GM23338 (cell line): ENCODE measurements around the gene CCN2. TPM values are rescaled to one million over a fixed set of nuclear protein-coding genes. Genes with fewer than 3 reads are reported as not detected.

Source experiments
- ATAC-seq: fragments of 200-7000 bp; cut with Tn5 transposase; 3 replicates; pipeline ENCODE4 v1.9.1; 2020
- DNase-seq: peaks from one replicate; pipeline ENCODE4 v3.0.0-alpha.2; 2015; ENCODE audit warnings: low spot score
- H2AFZ ChIP-seq: fragments of 200-600 bp; sonication (generic); 2 replicates; pipeline ENCODE4 v1.8.0; 2016; ENCODE audit warnings: antibody characterized with exemption, mild to moderate bottlenecking, moderate library complexity
- H3F3A ChIP-seq: fragments of 200-600 bp; sonication (generic); replicated peaks from 2 replicates; pipeline ENCODE4 v1.8.0; 2017; ENCODE audit warnings: antibody characterized with exemption, mixed run types, low read depth
- H3K27ac ChIP-seq: fragments of 200-600 bp; sonication (generic); 2 replicates; pipeline ENCODE4 v1.6.1; 2016; ENCODE audit warnings: low read depth
- H3K27me3 ChIP-seq: fragments of 200-600 bp; sonication (generic); 2 replicates; pipeline ENCODE4 v1.8.0; 2016; ENCODE audit warnings: mild to moderate bottlenecking, mixed run types, moderate library complexity; ENCODE audit not compliant: insufficient read depth
- H3K36me3 ChIP-seq: fragments of 200-600 bp; sonication (generic); 2 replicates; pipeline ENCODE4 v1.8.0; 2016; ENCODE audit warnings: mild to moderate bottlenecking; ENCODE audit not compliant: insufficient read depth
- H3K4me1 ChIP-seq: fragments of 200-600 bp; sonication (generic); 2 replicates; pipeline ENCODE4 v1.8.0; 2016; ENCODE audit warnings: mild to moderate bottlenecking, moderate library complexity; ENCODE audit not compliant: insufficient read depth
- H3K4me2 ChIP-seq: fragments of 200-600 bp; sonication (generic); 2 replicates; pipeline ENCODE4 v1.7.1; 2017; ENCODE audit warnings: mixed run types
- H3K4me3 ChIP-seq: fragments of 200-600 bp; sonication (generic); 2 replicates; pipeline ENCODE4 v1.6.1; 2016; ENCODE audit warnings: mixed run types
- H3K79me2 ChIP-seq: fragments of 200-600 bp; sonication (generic); replicated peaks from 2 replicates; pipeline ENCODE4 v1.8.0; 2017; ENCODE audit warnings: mild to moderate bottlenecking; ENCODE audit not compliant: insufficient read depth
- H3K9me2 ChIP-seq: fragments of 200-600 bp; sonication (generic); 2 replicates; pipeline ENCODE4 v1.8.0; 2017; ENCODE audit not compliant: insufficient read depth
- H4K20me1 ChIP-seq: fragments of 200-600 bp; sonication (generic); replicated peaks from 2 replicates; pipeline ENCODE4 v1.8.0; 2017; ENCODE audit warnings: mild to moderate bottlenecking; ENCODE audit not compliant: insufficient read depth
- H3K27ac Mint-ChIP-seq: 2 replicates; pipeline ENCODE4 v1.8.0; 2020; ENCODE audit warnings: inconsistent platforms, mild to moderate bottlenecking, moderate library complexity, mixed read lengths
- H3K27me3 Mint-ChIP-seq: 3 replicates; pipeline ENCODE4 v1.8.0; 2022; ENCODE audit warnings: low read depth, mild to moderate bottlenecking, moderate library complexity, mixed read lengths, inconsistent platforms; ENCODE audit not compliant: insufficient read depth, poor library complexity
- H3K36me3 Mint-ChIP-seq: 3 replicates; pipeline ENCODE4 v1.8.0; 2021; ENCODE audit warnings: low read depth, mild to moderate bottlenecking, inconsistent platforms, moderate library complexity, mixed read lengths
- H3K4me1 Mint-ChIP-seq: 3 replicates; pipeline ENCODE4 v1.8.0; 2020; ENCODE audit warnings: mild to moderate bottlenecking, inconsistent platforms, mixed read lengths
- H3K4me3 Mint-ChIP-seq: 3 replicates; pipeline ENCODE4 v1.8.0; 2021; ENCODE audit warnings: moderate library complexity, mild to moderate bottlenecking, inconsistent platforms, mixed read lengths
- H3K9me3 Mint-ChIP-seq: 3 replicates; pipeline ENCODE4 v1.8.0; 2020; ENCODE audit warnings: moderate library complexity, mild to moderate bottlenecking, inconsistent platforms, mixed read lengths
- CREB1 ChIP-seq: fragments of 250-450 bp; sonication (Bioruptor Pico); IDR thresholded peaks from 2 replicates; pipeline ENCODE4 v1.5.0; 2020; ENCODE audit warnings: low read depth, mild to moderate bottlenecking, moderate library complexity
- EZH2 ChIP-seq: fragments of 200-600 bp; sonication (generic); IDR thresholded peaks from one replicate; pipeline ENCODE4 v1.8.0; 2017; ENCODE audit warnings: antibody characterized with exemption, mild to moderate bottlenecking, low read depth; ENCODE audit not compliant: unreplicated experiment
- EZH2phosphoT487 ChIP-seq: fragments of 200-600 bp; sonication (generic); IDR thresholded peaks from one replicate; pipeline ENCODE4 v1.8.1; 2018; ENCODE audit warnings: antibody characterized with exemption; ENCODE audit not compliant: unreplicated experiment
- JUNB ChIP-seq: IDR thresholded peaks from one replicate; pipeline ENCODE4 v1.6.1; 2016; ENCODE audit warnings: antibody characterized with exemption; ENCODE audit not compliant: unreplicated experiment
- NANOG ChIP-seq: IDR thresholded peaks from 2 replicates; pipeline ENCODE4 v1.6.1; 2016; ENCODE audit warnings: antibody characterized with exemption, borderline replicate concordance
- POLR2AphosphoS5 ChIP-seq: IDR thresholded peaks from 2 replicates; pipeline ENCODE4 v1.6.1; 2016; ENCODE audit warnings: antibody characterized with exemption, low read depth
- STAT1 ChIP-seq: IDR thresholded peaks from one replicate; pipeline ENCODE4 v1.6.1; 2016; ENCODE audit warnings: antibody characterized with exemption; ENCODE audit not compliant: unreplicated experiment
- ZNF114 ChIP-seq: fragments of 250-450 bp; sonication (Bioruptor Pico); IDR thresholded peaks from 2 replicates; pipeline ENCODE4 v1.5.0; 2020; ENCODE audit warnings: mild to moderate bottlenecking, moderate library complexity
- ZNF331 ChIP-seq: fragments of 250-450 bp; sonication (Bioruptor Pico); IDR thresholded peaks from 2 replicates; pipeline ENCODE4 v1.5.0; 2020; ENCODE audit warnings: low read depth, mild to moderate bottlenecking, moderate library complexity
- polyA plus RNA-seq: library from polyadenylated mRNA; unstranded; fragments of >200 nt; fragmentation: Nextera tagmentation; extraction: Ambion mirVana; gene quantifications from 2 replicates; pipeline ENCODE4 v1.2.1, GENCODE V29; 2016
- total RNA-seq: library from RNA; depleted of rRNA; stranded (reverse); fragments of >200 nt; shearing (Covaris generic); gene quantifications from 2 replicates; pipeline ENCODE4 v1.2.3, GENCODE V29; 2014
- TF ChIP-seq, protein P1 (sequence below): IDR thresholded peaks from one replicate; pipeline ENCODE4 v1.6.1; 2018; ENCODE audit warnings: antibody characterized with exemption; ENCODE audit not compliant: unreplicated experiment
- TF ChIP-seq, protein P2 (sequence below): fragments of 250-450 bp; sonication (Bioruptor Pico); IDR thresholded peaks from 2 replicates; pipeline ENCODE4 v1.5.0; 2020; ENCODE audit warnings: mild to moderate bottlenecking, moderate library complexity
- TF ChIP-seq, protein P3 (sequence below), 2 experiments: fragments of 200-600 bp in 1 of 2; sonication (generic) in 1 of 2; conservative IDR thresholded peaks; 2 replicates each; pipeline versions ENCODE4 v1.5.1 to v1.6.1; 2016 to 2017; ENCODE audit warnings: antibody characterized with exemption in 2 of 2, low read depth in 2 of 2, mild to moderate bottlenecking in 2 of 2, moderate library complexity in 1 of 2
- TF ChIP-seq, protein P4 (sequence below): IDR thresholded peaks from 2 replicates; pipeline ENCODE4 v1.6.1; 2016; ENCODE audit warnings: antibody characterized with exemption

CCN2 gene
- total and polyA plus RNA-seq, 2 experiments from 2014 or later: 128 to 159 TPM

DNA sequence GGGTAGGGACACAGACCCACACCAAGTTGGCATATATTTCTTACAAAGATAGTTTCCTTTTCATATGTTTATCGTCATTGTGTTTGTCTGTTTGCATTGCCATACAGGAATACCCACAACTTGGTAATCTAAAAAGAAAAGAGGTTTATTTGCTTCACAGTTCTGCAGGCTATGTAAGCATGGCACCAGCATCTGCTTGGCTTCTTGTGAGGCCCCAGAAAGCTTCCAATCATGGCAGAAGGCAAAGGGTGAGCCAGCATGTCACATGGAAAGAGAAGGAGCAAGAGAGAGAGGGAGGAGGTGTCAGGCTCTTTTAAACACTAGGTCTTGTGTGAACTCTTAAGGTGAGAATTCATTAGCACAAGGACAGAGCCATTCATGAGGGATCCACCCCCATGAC lies 52.5 kb downstream of the CCN2 start:
- no peak overlapping the region for H2AFZ ChIP-seq
- Mint-ChIP-seq H3K9me3 (peaks cover 61% of the 10 kb centered on the region), H3K27ac (no peak overlapping the region), H3K4me3 (no peak overlapping the region), H3K36me3 (peaks cover 66% of the 10 kb centered on the region), H3K4me1 (peaks cover 20% of the 10 kb centered on the region), H3K27me3 (peaks cover 5% of the 10 kb centered on the region)
- TF ChIP-seq, protein P1, sequence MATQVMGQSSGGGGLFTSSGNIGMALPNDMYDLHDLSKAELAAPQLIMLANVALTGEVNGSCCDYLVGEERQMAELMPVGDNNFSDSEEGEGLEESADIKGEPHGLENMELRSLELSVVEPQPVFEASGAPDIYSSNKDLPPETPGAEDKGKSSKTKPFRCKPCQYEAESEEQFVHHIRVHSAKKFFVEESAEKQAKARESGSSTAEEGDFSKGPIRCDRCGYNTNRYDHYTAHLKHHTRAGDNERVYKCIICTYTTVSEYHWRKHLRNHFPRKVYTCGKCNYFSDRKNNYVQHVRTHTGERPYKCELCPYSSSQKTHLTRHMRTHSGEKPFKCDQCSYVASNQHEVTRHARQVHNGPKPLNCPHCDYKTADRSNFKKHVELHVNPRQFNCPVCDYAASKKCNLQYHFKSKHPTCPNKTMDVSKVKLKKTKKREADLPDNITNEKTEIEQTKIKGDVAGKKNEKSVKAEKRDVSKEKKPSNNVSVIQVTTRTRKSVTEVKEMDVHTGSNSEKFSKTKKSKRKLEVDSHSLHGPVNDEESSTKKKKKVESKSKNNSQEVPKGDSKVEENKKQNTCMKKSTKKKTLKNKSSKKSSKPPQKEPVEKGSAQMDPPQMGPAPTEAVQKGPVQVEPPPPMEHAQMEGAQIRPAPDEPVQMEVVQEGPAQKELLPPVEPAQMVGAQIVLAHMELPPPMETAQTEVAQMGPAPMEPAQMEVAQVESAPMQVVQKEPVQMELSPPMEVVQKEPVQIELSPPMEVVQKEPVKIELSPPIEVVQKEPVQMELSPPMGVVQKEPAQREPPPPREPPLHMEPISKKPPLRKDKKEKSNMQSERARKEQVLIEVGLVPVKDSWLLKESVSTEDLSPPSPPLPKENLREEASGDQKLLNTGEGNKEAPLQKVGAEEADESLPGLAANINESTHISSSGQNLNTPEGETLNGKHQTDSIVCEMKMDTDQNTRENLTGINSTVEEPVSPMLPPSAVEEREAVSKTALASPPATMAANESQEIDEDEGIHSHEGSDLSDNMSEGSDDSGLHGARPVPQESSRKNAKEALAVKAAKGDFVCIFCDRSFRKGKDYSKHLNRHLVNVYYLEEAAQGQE: no peak
- TF ChIP-seq, protein P2, sequence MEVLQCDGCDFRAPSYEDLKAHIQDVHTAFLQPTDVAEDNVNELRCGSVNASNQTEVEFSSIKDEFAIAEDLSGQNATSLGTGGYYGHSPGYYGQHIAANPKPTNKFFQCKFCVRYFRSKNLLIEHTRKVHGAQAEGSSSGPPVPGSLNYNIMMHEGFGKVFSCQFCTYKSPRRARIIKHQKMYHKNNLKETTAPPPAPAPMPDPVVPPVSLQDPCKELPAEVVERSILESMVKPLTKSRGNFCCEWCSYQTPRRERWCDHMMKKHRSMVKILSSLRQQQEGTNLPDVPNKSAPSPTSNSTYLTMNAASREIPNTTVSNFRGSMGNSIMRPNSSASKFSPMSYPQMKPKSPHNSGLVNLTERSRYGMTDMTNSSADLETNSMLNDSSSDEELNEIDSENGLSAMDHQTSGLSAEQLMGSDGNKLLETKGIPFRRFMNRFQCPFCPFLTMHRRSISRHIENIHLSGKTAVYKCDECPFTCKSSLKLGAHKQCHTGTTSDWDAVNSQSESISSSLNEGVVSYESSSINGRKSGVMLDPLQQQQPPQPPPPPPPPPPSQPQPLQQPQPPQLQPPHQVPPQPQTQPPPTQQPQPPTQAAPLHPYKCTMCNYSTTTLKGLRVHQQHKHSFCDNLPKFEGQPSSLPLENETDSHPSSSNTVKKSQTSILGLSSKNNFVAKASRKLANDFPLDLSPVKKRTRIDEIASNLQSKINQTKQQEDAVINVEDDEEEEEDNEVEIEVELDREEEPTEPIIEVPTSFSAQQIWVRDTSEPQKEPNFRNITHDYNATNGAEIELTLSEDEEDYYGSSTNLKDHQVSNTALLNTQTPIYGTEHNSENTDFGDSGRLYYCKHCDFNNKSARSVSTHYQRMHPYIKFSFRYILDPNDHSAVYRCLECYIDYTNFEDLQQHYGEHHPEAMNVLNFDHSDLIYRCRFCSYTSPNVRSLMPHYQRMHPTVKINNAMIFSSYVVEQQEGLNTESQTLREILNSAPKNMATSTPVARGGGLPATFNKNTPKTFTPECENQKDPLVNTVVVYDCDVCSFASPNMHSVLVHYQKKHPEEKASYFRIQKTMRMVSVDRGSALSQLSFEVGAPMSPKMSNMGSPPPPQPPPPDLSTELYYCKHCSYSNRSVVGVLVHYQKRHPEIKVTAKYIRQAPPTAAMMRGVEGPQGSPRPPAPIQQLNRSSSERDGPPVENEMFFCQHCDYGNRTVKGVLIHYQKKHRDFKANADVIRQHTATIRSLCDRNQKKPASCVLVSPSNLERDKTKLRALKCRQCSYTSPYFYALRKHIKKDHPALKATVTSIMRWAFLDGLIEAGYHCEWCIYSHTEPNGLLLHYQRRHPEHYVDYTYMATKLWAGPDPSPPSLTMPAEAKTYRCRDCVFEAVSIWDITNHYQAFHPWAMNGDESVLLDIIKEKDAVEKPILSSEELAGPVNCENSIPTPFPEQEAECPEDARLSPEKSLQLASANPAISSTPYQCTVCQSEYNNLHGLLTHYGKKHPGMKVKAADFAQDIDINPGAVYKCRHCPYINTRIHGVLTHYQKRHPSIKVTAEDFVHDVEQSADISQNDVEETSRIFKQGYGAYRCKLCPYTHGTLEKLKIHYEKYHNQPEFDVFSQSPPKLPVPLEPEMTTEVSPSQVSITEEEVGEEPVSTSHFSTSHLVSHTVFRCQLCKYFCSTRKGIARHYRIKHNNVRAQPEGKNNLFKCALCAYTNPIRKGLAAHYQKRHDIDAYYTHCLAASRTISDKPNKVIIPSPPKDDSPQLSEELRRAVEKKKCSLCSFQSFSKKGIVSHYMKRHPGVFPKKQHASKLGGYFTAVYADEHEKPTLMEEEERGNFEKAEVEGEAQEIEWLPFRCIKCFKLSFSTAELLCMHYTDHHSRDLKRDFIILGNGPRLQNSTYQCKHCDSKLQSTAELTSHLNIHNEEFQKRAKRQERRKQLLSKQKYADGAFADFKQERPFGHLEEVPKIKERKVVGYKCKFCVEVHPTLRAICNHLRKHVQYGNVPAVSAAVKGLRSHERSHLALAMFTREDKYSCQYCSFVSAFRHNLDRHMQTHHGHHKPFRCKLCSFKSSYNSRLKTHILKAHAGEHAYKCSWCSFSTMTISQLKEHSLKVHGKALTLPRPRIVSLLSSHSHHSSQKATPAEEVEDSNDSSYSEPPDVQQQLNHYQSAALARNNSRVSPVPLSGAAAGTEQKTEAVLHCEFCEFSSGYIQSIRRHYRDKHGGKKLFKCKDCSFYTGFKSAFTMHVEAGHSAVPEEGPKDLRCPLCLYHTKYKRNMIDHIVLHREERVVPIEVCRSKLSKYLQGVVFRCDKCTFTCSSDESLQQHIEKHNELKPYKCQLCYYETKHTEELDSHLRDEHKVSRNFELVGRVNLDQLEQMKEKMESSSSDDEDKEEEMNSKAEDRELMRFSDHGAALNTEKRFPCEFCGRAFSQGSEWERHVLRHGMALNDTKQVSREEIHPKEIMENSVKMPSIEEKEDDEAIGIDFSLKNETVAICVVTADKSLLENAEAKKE (CRISPR knock-in tag): no peak
- TF ChIP-seq STAT1: no peak
- TF ChIP-seq CREB1 (CRISPR knock-in tag): no peak
- no peak for TF ChIP-seq EZH2
- no peak for TF ChIP-seq POLR2AphosphoS5
- TF ChIP-seq ZNF114: no peak
- no peak for TF ChIP-seq JUNB
- TF ChIP-seq, protein P3, sequence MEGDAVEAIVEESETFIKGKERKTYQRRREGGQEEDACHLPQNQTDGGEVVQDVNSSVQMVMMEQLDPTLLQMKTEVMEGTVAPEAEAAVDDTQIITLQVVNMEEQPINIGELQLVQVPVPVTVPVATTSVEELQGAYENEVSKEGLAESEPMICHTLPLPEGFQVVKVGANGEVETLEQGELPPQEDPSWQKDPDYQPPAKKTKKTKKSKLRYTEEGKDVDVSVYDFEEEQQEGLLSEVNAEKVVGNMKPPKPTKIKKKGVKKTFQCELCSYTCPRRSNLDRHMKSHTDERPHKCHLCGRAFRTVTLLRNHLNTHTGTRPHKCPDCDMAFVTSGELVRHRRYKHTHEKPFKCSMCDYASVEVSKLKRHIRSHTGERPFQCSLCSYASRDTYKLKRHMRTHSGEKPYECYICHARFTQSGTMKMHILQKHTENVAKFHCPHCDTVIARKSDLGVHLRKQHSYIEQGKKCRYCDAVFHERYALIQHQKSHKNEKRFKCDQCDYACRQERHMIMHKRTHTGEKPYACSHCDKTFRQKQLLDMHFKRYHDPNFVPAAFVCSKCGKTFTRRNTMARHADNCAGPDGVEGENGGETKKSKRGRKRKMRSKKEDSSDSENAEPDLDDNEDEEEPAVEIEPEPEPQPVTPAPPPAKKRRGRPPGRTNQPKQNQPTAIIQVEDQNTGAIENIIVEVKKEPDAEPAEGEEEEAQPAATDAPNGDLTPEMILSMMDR (conservative IDR thresholded peaks at IDR 0.05; ENCODE audit: low read depth in 2 of 2): no peak
- TF ChIP-seq NANOG: no peak
- TF ChIP-seq, protein P4, sequence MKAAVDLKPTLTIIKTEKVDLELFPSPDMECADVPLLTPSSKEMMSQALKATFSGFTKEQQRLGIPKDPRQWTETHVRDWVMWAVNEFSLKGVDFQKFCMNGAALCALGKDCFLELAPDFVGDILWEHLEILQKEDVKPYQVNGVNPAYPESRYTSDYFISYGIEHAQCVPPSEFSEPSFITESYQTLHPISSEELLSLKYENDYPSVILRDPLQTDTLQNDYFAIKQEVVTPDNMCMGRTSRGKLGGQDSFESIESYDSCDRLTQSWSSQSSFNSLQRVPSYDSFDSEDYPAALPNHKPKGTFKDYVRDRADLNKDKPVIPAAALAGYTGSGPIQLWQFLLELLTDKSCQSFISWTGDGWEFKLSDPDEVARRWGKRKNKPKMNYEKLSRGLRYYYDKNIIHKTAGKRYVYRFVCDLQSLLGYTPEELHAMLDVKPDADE: no peak
- TF ChIP-seq EZH2phosphoT487: no peak
- TF ChIP-seq ZNF331 (CRISPR knock-in tag): no peak
- no peak for ATAC-seq
- peaks cover 23% of the 10 kb centered on the region for H3K4me1 ChIP-seq
- no peak overlapping the region for H3K27ac ChIP-seq
- no peak for DNase-seq
- no peaks in the 10 kb centered on the region for H3K9me2 ChIP-seq
- H3K79me2 ChIP-seq: peaks cover 31% of the 10 kb centered on the region
- 0 out of 2 replicates have a peak, but pooled peaks cover 2% of the 10 kb centered on the region for H4K20me1 ChIP-seq
- H3K4me2 ChIP-seq: no peak overlapping the region
- H3K27me3 ChIP-seq: no peaks in the 10 kb centered on the region
- H3K36me3 ChIP-seq: peaks cover 24% of the 10 kb centered on the region; the same call in 1 of the 2 replicates
- 0 out of 2 replicates have a peak, but pooled peaks cover 2% of the 10 kb centered on the region for H3F3A ChIP-seq
- H3K4me3 ChIP-seq: no peak overlapping the region
